GM11168 (cell line): ENCODE results near the gene OTUB1.
"Not testable (repeated sequence)": the region's sequence is repeated elsewhere in the genome, so short reads cannot be mapped to it uniquely, and the experiment has no call there.

Experiments
- in situ Hi-C: fragments of 300-500 bp; cut with MboI; formaldehyde crosslinking; loops from one replicate; pipeline ENCODE4 v1.12.0; 2022; ENCODE audit warnings: low sequenced_read_pairs; ENCODE audit not compliant: unreplicated experiment

Gene OTUB1

GRCh38 chr11:64039012-64039665 lies 52.9 kb downstream of the OTUB1 start:
- in situ Hi-C loops: no loop called here

- in situ Hi-C loops: no loop called here
These were observed 54.6 kb downstream of the OTUB1 start for GRCh38 chr11:64040684-64041322.

- in situ Hi-C loops: no loop called here
These were observed 55.6 kb downstream of the OTUB1 start for GRCh38 chr11:64041846-64042245.

GRCh38 chr11:64042301-64042700 lies 56.1 kb downstream of the OTUB1 start:
- in situ Hi-C loops: no loop called here

GRCh38 chr11:64043545-64043944 lies 57.3 kb downstream of the OTUB1 start:
- in situ Hi-C loops: no loop called here

GRCh38 chr11:64044730-64045393 lies 58.6 kb downstream of the OTUB1 start:
- in situ Hi-C loops: no loop called here

GRCh38 chr11:64045700-64046099 lies 59.5 kb downstream of the OTUB1 start:
- in situ Hi-C loops: no loop called here

- in situ Hi-C loops: not testable (repeated sequence)
These were observed 61.1 kb downstream of the OTUB1 start for GRCh38 chr11:64047373-64047772.
